Pancreas (tissue), 10 donors: ENCODE measurements around the gene CTSF. TPM values are rescaled to one million over a fixed set of nuclear protein-coding genes. Genes with fewer than 3 reads are reported as not detected.

Source experiments
- ATAC-seq, 4 donors: fragments of 200-7000 bp; cut with Tn5 transposase; one replicate each; pipeline versions ENCODE4 v1.8.0 to v1.9.1; 2020; ENCODE audit warnings: mild to moderate bottlenecking in 4 of 4, moderate library complexity in 4 of 4
- DNase-seq, 6 donors: peaks; one replicate each; pipeline ENCODE4 v3.0.0-alpha.2; 2020
- FAIRE-seq: peaks from 2 replicates; lab custom pipeline; 2012; peaks lifted over from hg19 to GRCh38; lab: Jason Lieb, UNC
- H3K27ac ChIP-seq, 4 donors: fragments of 200-600 bp; sonication (generic); 1 replicate in 3 of 4; 2 replicates in 1 of 4; pipeline versions ENCODE4 v1.5.0 to v1.8.0; 2020
- H3K27me3 ChIP-seq, 4 donors: fragments of 200-600 bp; one replicate each; pipeline ENCODE4 v1.8.0; 2021
- H3K36me3 ChIP-seq, 3 donors: fragments of 200-600 bp; sonication (generic) in 1 of 3; one replicate each; pipeline versions ENCODE4 v1.5.0 to v1.8.0; 2020 to 2021
- H3K4me1 ChIP-seq, 3 donors: fragments of 200-600 bp; one replicate each; pipeline ENCODE4 v1.8.0; 2021
- H3K4me3 ChIP-seq, 4 donors: fragments of 200-600 bp; sonication (generic) in 2 of 4; one replicate each; pipeline versions ENCODE4 v1.5.0 to v1.8.0; 2020 to 2021
- H3K9me3 ChIP-seq, 4 donors: fragments of 200-600 bp; one replicate each; pipeline ENCODE4 v1.8.0; 2021
- WGBS, 2 donors: extraction: QIAGEN DNeasy Blood & Tissue Kit; methylation state at CpG; one replicate each; pipeline ENCODE4 v1.1.7; 2013; 5-methylcytosine and 5-hydroxymethylcytosine counted together
- intact Hi-C, 3 donors: fragments of 100-400 bp; cut with DNase I; formaldehyde crosslinking; loops; one replicate each; pipeline versions ENCODE4 v1.11.1 to v1.14.2; 2022
- polyA plus RNA-seq, 2 donors: library from polyadenylated mRNA; stranded (reverse); fragments of 200-250 nt; gene quantifications; one replicate each; pipeline ENCODE4 v1.2.3, GENCODE V29; 2013
- total RNA-seq, 6 donors: library from RNA; stranded (reverse); fragmentation: NEBNext Ultra II Directional in 4 of 6; extraction: Animal tissue kit (Norgen Biotek cat#: 25700) in 4 of 6; gene quantifications; one replicate each; pipeline versions ENCODE4 v1.2.1 to v1.2.4, GENCODE V29; 2021 to 2023
- TF ChIP-seq, protein P1 (sequence below), 4 donors: fragments of 200-600 bp; sonication (generic) in 3 of 4; IDR thresholded peaks; one replicate each; pipeline versions ENCODE4 v1.5.0 to v1.8.0; 2021; ENCODE audit warnings: antibody characterized with exemption in 4 of 4
- donor health status: healthy with polysubstance abuse.
- donor health status: DM: no; HTN: no; CAD: no; lungs with moderate emphysema.
- donor health status: DM: no; HTN: no; CAD: no.
- donor health status: control.
- donor health status: control.
- donor health status: Bipolar disorder and iron deficiency.
- donor health status: DM: yes; HTN: yes; CAD: no.
- donor health status: DM: no; HTN: no; CAD: no.
- donor health status: DM: no; HTN: no; CAD: no.
- donor health status: DM: yes; HTN: yes; CAD: no.

Gene CTSF
- total and polyA plus RNA-seq, 8 donors, result 10.6 to 43.2 (median 19.9) TPM

DNA sequence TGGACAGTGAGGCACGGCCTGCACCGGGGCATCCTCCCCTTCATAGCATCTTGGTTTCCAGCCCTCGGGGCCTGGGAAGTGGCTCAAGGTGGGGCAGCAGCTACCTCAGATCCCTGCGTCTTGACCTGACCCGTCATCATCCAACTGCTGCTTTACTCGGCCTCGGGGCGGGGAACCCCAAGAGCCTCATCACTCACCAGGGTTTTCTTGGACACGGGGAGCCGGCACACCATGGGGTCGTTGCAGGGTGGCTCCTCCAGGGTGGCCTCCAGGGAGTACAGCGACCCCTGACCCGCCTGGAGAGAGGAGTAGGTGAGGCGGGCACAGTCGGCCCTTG is 651 bp downstream of the CTSF start:
- FAIRE-seq (no peak), DNase-seq (no peak), ATAC-seq (no peak)
- Histone ChIP-seq H3K27ac (no peak overlapping the region), H3K36me3 (no peaks in the 10 kb centered on the region), H3K4me1 (peaks cover 0 to 4% (median 0%) of the 10 kb centered on the region in 3 donors), H3K9me3 (no peaks in the 10 kb centered on the region), H3K27me3 (no peaks in the 10 kb centered on the region), H3K4me3 (peak overlapping the region; percentile 56 to 79 (median 70))
- TF ChIP-seq, protein P1, sequence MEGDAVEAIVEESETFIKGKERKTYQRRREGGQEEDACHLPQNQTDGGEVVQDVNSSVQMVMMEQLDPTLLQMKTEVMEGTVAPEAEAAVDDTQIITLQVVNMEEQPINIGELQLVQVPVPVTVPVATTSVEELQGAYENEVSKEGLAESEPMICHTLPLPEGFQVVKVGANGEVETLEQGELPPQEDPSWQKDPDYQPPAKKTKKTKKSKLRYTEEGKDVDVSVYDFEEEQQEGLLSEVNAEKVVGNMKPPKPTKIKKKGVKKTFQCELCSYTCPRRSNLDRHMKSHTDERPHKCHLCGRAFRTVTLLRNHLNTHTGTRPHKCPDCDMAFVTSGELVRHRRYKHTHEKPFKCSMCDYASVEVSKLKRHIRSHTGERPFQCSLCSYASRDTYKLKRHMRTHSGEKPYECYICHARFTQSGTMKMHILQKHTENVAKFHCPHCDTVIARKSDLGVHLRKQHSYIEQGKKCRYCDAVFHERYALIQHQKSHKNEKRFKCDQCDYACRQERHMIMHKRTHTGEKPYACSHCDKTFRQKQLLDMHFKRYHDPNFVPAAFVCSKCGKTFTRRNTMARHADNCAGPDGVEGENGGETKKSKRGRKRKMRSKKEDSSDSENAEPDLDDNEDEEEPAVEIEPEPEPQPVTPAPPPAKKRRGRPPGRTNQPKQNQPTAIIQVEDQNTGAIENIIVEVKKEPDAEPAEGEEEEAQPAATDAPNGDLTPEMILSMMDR (IDR thresholded peaks at IDR 0.05), result no peak
- 59 to 65% methylated on average over 14 to 15 of the region's 15 CpGs for WGBS, 2 donors
- intact Hi-C loops, result no loop called here

DNA sequence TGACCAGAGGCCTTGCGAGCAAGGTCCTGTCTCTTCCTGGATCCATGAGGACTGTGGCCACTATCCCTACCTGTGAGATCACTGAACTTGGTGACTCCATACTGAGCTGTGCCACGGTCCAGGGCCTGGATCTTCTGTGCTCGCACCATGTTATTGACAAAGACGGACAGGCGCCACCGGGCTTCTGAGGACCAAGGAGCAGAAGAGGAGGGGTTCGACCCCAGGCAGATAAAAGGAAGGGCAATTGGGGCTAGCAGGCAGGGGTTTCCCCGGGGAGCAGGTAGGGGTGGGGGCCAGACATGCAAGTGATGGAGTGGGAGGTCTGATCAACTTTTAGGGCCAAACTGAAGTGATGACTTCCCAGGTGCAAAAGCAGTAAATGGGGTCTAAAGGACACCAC is 2.2 kb downstream of the CTSF start:
- TF ChIP-seq, protein P1 (IDR thresholded peaks at IDR 0.05), result no peak
- Histone ChIP-seq H3K36me3 (no peaks in the 10 kb centered on the region), H3K4me3 (no peak overlapping the region), H3K4me1 (peaks cover 0 to 4% (median 0%) of the 10 kb centered on the region in 3 donors), H3K27me3 (no peaks in the 10 kb centered on the region), H3K27ac (no peak overlapping the region), H3K9me3 (no peaks in the 10 kb centered on the region)
- ATAC-seq (no peak), DNase-seq (no peak), FAIRE-seq (no peak)
- WGBS, 2 donors, result 89 to 95% methylated on average over 8 of the region's 8 CpGs
- intact Hi-C loops, result no loop called here

DNA sequence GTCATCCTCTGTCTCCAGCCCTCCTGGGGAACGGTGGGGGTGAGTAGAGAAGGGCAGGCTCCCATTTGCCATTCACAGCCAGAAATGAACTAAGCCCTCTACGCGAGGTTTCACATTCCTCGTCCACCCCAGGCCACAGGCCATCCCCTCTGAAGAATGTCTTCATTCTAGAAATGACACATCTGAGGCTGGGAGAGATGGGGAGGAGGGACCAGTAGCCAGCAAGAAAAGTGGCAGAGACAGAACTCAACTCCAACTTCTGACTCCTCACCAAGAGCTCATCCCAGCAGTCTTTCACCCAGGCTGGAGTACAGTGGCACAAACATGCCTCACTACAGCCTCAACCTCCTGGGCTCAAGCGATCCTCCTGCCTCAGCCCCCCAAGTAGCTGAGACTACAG is 3.4 kb downstream of the CTSF start:
- Histone ChIP-seq H3K27ac (no peak overlapping the region), H3K36me3 (no peaks in the 10 kb centered on the region), H3K4me3 (no peak overlapping the region), H3K4me1 (peaks cover 0 to 4% (median 0%) of the 10 kb centered on the region in 3 donors), H3K27me3 (no peaks in the 10 kb centered on the region), H3K9me3 (no peaks in the 10 kb centered on the region)
- DNase-seq (no peak), FAIRE-seq (no peak), ATAC-seq (no peak)
- intact Hi-C loops, result no loop called here
- TF ChIP-seq, protein P1 (IDR thresholded peaks at IDR 0.05), result no peak
- 85 to 94% methylated on average over 5 of the region's 5 CpGs for WGBS, 2 donors

DNA sequence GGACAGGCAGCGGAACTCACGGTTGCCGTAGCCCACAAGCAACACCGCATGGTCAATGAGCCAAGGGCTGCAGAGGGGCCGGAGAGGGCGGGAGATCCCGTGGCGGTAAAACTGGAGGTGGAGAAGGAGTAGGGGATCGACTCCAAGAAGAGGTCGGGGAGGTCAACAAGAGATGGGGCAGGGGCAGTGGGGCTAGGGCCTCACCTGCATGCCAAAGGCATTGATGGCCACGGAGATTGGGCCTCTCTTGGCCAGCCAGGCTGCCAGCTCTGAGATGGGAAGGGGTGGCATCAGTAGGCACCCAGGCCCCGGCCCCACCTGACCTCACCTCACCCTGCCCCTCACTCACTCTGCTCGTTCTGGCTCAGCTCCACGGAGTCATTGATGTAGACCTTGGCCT is 3.9 kb downstream of the CTSF start:
- Histone ChIP-seq H3K4me1 (peaks cover 0 to 4% (median 0%) of the 10 kb centered on the region in 3 donors), H3K36me3 (no peaks in the 10 kb centered on the region), H3K27me3 (no peaks in the 10 kb centered on the region), H3K27ac (no peak overlapping the region), H3K9me3 (no peaks in the 10 kb centered on the region), H3K4me3 (no peak overlapping the region)
- 89% methylated on average over 14 of the region's 14 CpGs for whole genome bisulfite sequencing, 2 donors
- ATAC-seq, result no peak
- TF ChIP-seq, protein P1 (IDR thresholded peaks at IDR 0.05), result no peak
- DNase-seq, result peak in 1 of 6 donors; percentile 51
- intact Hi-C loops, result no loop called here
- no peak for FAIRE-seq

DNA sequence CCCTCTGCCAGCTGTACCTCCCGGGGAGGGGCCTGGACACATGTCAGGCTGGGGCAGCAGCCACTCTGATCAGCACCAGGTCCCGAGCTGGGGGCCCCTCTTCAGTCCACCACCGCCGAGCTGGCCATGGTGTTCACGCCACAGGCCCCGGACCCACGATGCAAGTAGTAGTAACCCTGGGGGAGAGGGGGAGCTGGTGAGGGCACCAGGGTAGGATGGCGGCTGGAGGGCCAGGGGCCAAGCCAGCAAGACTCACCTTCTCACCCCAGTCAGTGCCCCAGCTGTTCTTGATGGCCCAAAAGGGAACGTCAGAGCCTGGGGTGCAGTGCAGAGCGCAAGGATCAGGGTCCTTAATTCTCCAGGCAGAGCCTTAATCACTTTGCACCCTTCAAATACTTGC is 4.6 kb downstream of the CTSF start:
- FAIRE-seq (no peak), DNase-seq (no peak)

More for the DNA sequence above, 4.6 kb downstream of the CTSF start:
- no peaks in the 10 kb centered on the region for H3K27me3 ChIP-seq
- intact Hi-C loops, result no loop called here
- WGBS, 2 donors, result 86 to 96% methylated on average over 10 of the region's 10 CpGs
- H3K36me3 ChIP-seq, result no peaks in the 10 kb centered on the region
- TF ChIP-seq, protein P1 (IDR thresholded peaks at IDR 0.05), result no peak
- no peak overlapping the region for H3K4me3 ChIP-seq
- no peak overlapping the region for H3K27ac ChIP-seq
- no peak for ATAC-seq
- H3K4me1 ChIP-seq, result peaks cover 0 to 8% (median 0%) of the 10 kb centered on the region in 3 donors
- H3K9me3 ChIP-seq, result no peaks in the 10 kb centered on the region
